ENCODE measurements around the gene HS1BP3.

The HS1BP3 gene

DNA sequence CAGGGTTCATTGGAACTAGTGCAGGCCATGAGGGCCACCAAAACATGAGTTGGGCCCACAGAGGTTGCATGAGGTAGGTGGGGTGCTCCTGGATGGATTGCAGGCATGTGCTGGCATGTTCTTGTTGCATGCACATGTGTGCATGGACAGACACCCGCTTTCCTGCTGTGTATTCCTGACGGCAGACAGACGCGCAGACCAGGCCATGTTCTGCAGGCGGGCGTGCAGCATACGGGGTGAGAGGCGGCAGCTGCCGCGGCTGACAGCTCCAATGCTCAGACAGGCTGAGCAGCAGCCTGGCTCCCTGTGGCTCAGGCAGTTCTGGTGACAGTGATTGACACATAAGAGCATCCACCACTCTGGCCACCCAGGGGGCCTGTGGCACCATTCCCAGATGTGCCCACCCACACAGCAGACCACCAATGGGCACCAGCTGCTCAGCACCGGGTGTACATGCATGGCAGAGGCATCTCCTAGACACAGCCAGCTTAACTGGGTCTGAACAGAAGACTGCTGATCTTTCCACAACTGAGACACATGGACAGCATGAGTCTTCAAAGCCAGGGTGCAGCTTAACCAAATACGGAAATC, 21.2 kb downstream of the HS1BP3 start:
- no peak for DNase-seq (ENCODE audit: low read depth)

DNA sequence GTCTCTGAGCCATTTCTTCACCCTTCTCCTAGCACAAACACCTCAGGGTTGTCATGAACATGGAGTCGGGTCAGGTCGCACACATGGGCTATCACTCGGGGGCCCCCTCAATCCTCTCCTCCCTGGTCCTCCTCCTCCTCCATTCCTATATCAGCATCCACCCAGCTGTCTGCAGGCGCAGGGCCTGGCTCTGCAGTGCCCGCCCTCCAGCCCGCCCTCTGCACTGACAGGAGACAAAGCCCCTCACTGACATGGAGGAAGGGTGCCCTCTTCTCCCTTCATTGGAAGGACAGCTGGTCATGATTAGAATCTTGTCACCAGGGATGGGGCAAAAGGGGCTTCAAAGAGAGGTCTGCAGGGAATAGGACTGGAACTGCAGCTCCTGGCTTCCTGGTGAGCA, 21.7 kb downstream of the HS1BP3 start:
- no peak for DNase-seq (ENCODE audit: low read depth)

DNA sequence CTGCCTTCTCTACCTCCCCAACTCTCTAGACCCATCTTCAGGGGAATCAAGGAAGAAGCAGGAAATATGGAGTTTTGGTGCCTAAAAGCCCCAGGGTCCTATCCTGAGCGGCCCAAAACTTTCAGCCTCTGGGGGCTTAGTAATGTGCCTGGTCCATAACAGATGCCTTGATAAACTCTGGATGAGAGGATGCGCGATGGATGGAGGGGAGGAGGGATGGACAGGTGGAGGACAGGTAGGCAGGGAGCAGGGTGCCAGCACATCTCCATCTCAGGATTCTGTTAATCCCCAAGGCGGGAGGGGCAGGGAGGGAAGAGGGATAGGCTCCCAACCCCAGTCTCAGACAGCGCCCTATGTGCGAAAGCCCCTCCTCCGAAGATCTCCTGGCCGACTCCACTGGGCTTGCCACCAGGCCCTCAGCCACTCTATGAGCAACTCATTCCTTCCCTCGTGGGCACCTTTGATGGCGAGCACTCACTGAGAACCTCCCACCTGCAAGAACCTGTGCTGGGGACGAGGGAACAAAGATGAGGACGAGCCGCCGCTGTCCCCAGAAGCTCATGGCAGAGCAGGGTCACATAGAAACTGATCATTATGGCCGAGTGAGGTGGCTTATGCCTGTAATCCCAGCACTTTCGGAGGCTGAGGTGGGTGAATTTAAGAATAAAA, 23.1 kb downstream of the HS1BP3 start:
- no peak for DNase-seq (ENCODE audit: low read depth)

DNA sequence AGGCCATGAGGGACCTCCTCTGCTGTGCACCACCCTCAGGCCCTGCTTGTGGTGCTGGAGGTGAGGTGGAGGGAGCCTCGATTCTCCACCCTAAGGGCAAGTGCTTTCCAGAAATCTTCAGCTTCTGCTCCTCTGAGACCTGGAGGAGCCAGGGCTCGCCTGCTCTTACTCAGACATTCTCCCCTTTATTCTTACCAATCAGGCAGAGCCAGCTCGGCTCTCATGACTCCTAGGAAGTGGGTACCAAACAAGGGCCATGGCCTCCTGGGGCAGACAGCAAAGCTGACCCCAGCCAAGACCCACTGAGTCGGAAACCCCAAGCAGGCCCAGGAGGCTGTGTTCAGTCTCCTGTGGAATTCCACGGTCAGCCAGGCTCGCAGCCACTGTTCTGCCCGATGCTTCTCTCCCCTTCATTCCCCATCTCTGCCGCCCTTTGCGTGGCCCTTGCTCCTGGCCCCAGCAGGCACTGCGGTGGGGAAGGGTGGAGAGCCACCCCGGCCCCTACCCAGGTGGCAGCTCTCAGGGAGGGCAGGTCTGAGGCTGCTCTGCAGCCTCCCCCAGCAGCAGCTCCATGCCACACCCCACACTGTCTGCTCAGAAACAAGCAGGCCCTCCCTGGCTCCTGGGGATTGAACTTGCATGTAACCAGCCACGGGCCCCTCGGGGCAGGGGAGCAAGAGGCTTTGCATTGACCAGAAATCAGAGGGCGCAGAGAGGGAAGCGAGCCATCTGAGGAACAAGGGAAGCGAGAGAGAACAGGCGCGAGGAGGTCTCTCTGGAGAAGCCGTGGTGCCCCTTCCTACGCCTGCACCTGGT, 24.0 kb downstream of the HS1BP3 start:
- no peak for DNase-seq (ENCODE audit: low read depth)

DNA sequence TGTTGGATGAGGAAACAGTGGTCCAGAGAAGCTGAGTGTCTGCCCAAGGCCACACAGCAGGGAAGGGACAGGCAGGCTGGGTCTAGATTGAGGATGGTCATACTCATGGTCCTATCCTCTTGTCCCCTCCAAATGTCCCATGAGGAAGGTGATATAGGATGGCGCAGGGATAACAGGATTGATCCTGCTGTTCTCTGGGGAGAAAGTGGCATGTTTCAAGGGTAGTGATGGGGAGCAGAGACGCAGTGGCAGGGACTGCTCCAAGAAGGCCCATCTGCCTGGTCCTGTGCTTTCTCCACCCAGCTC, 24.6 kb downstream of the HS1BP3 start:
- no peak for DNase-seq (ENCODE audit: low read depth)

DNA sequence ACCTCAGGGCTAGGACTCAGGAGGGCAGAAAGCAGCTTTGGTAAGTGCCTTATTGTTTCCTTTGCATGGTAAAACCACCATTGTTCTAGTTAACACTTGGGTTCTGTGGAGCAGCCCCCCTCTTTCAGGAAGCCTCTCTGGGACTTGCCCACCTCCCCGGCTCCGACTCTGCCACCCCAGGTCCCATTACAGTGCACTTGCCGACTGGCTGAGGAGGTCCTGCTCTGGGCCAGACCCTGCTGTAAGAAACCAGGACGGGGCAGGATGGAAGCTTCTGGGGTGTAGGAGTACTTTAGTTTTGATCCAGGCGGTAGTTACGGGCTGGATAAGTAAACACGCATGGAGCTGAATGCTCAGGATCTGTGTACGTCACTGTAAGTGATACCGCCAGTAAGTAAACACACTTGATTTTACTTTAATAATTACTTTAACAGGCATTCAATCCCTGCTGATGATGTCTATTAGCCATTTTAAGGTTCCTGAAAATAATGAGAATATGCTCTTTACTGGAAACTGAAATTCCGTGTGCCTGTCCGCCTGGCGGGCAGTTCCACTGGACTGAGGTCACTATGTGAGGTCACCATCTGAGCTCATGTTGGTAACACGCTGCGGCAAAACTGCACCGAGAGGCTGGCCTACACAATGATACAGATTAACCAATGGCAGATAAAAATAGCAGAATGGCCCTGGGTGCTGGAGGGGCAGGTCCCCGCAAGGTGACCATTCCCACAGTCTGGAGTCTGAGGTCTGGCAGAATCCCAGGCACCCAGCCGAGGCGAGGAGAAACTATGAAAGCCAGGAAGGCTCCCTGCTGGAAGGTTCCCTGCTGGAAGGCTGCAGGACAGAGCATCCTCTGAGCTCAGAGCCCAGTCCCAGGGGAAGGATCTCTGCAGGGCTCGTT, 25.2 kb downstream of the HS1BP3 start:
- no peak for DNase-seq (ENCODE audit: low read depth)

DNA sequence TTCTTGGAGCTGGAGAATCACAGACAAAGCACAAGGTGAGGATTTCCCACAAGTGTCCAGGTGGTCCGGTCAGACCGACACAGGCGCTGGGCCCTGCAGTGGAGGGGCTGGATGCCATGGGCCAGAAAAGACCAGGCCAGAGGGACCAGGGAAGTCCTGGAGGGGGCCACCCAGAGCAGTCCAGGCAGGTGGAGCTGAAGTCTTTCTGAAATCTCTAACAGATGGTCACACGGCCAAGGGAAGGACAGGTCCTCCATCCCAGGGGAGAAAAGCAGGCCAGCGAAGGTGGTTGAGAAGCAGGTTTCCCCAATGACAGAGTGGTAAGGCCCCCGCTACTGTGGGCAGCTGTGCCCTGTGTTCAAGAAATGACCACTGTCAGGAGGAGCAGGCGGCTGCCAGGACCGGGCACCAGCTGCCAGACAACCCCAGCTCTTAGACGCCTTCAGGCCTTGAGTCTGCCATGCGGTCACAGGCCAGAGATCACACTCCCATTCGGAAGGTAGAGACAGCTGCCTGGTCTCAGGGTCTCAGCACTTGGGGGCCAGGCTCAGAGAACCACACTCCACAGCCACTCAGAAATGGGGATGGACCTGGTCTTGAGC, 25.9 kb downstream of the HS1BP3 start:
- DNase-seq (ENCODE audit: low read depth): no peak

DNA sequence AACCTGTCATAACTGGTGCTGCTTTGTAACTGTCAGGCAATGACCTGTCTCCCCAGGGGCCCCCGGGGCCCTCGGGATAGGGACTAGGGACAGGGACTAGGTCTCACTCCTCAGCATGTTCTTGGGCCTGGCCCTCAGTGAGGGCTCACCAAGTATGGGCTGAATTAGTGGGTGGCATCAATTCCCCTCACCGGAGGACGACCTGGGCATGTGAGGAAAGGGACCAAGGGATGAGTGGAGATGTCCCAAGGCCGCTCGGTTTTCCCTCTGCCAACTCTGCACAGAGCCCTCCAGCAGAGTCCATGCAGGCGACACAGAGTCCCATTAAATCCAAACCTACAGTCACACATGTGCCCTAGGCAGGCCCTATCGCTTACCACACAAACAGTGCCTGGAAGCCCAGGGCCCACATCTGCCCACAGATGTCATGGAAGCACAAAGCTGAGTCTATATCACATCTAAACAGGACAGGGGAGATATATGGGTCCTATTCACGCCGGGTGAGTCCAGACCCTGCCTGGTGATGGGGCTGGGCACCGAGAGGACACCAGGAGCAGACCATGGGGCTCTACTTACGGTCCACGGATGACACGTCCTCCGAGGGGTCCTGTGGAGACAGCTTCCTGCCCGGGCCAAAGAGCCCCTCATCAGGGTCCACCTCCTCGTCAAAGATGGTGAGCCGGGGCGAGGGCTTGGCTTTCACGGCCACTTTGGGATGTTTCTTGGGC, 26.6 kb downstream of the HS1BP3 start:
- DNase-seq (ENCODE audit: low read depth): no peak

DNA sequence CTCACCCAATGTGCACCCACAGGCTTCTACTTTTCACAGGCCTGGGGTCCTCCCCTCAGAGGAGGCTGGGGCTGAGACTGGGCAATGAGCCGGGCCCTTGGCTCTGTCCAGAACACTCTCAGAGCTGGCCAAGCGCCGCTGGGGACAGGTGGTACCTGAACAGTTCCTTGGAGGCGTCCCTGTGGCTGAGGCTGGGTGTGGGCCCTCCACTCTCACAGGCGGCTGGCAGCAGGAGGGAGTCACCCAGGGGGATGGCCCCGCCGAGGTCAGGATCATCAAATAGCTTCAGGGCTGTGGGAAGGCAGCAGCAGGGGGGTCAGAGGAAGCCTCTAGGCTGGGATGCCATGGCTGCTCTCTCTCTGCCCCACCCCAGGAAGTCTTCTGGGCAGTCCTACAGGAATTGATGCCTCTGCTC, 27.1 kb downstream of the HS1BP3 start:
- DNase-seq (ENCODE audit: low read depth): no peak

DNA sequence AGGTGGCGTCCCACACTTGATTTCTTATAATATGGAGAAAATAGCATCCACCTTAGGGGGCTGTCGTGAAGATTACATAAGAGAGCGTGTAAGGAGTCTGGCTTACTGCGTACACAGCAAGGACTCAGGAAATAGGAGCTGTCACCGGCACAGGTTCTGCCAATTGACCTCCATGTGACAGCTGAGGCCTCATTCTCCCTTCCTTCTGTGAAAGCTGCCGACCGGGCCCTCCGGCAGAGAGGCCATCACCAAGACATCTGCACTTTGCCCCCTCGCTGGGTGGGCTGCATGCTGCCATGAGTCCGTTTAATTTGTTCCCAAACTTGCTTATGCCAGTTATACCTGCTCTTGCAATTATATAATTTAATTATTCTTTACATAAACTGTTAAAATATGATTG, 27.7 kb downstream of the HS1BP3 start:
- DNase-seq (ENCODE audit: low read depth): no peak

DNA sequence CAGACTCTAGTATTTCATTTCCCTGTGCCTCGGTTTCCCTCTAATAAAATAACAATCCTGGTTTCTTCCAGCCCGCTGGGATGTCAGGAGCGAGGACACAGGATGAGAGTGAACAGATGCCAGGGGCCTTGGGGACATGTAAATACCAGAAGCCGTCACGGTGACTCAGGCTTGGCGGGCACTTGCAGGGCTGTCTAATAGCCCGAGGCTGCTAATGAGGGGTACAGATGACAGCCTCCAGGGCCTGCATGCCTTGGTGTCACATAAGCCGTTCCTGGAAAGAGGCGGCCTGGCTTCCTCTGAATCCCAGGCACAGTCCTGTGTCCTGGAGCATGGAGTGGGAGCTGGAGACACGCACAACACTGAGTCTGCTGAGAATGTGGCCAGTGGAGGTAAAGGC, 28.2 kb downstream of the HS1BP3 start:
- DNase-seq (ENCODE audit: low read depth): no peak

DNA sequence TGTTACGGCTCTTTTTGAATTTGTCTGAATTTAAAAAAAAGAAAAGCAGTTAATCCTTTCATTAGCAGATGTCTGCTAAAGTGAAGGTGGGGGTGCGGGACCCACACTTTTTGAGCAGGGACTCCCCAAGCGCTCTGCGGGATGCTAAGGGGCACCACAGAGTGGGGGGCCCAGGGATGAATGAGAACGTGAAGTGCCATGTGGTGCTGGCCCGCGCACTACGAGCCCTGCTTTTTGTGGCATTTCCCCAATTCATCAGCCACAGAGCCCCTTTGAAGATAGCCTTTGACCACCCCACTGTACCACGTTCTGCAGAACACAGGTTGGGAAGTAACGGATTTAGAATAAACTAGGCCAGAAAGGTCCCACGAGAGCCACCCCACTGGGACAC, 28.6 kb downstream of the HS1BP3 start:
- no peak for DNase-seq (ENCODE audit: low read depth)

DNA sequence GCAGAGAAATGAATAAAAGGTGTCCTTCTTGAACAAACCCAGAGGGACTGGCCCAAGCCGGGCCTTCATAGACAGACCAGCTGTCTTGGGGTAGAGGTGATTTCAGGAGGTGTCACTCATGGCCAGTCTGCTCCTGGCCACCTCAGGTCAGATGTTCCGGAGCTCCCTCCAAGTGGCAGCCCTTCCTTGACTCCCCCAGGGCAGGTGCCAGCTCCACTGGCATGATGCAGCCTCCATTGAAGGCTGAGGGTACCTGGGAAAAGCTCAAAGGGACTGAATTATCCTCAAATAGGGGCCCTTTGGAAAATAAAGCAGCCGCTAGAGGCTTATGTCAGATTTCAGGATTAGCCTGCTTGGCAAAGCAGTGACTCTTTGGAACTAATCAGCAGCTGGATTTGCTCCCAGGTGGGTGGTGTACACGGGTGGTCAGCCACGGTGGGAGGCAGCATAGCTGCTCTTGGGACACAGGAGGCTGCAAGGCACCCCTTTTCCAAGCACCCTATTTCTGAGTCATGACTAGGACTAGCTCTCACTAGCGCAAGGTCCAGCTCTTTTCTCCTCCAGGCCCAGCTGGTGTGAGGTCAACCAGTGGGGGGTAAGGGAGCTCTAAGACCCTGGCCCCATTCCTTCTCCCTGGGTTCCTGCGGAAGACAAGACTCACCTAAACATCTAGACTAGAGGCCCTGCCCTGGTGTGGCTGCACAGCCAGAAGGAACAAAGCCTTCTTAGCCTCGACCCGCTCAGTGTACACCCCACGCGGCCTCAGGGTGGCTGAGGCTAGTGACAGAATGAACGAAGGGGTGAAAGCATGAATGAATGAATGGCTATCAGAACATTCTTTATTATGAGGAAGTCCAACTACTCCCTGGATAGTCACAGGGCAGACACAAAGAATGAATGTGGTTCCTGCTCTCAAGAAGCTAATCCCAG, 29.3 kb downstream of the HS1BP3 start:
- no peak for DNase-seq (ENCODE audit: low read depth)

DNA sequence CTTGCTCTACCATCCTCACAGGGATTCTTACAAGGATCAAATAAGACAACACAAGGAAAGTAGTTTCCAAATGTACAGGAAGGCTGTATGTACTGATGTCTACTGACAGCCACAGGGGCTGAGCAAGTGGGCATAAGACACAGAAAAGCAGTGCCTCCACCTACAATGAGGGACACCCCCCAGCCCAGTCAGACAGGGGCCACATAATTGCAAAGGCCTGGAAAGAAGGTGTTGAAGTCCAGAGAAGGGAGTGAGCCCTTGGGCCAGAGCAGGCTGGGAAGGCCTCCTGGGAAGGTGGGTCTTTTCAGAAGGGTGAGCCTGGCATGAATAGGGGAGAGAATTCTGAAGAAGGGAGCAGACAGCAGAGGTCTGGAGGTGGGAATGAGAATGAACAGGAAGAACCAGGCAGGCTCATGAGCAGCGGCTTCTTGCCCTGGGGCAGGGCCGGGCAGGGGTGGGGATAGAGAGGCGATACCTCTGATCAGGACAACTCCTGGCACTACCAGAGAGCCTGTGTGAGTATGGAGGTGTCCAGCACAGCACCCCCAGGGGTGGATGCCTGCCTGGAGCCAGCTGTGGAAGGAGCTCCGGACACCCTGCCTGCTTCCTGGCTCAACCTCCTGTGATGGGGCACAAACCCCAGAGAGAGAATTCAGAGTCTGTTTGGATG, 30.1 kb downstream of the HS1BP3 start:
- DNase-seq (ENCODE audit: low read depth): no peak

DNA sequence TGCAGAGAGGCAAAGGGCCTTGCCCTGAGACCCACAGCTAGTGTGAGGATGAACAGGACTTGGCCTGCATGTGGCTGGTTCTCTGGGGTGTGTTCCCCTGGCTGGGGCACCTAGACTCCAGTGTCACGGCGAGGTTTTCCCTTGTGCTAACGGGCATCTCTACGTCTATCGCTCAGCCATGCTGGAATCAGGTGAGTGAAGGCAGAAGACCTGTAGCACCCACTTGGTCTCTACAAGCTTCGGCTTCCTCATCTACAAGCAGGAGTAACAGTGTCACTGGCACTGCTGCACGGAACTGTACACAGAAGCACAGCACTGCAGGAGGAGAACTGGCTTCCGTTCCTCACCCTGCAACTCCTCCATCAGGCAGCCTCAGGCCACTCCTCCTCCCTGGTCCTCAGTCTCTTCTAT, 30.6 kb downstream of the HS1BP3 start:
- no peak for DNase-seq (ENCODE audit: low read depth)

DNA sequence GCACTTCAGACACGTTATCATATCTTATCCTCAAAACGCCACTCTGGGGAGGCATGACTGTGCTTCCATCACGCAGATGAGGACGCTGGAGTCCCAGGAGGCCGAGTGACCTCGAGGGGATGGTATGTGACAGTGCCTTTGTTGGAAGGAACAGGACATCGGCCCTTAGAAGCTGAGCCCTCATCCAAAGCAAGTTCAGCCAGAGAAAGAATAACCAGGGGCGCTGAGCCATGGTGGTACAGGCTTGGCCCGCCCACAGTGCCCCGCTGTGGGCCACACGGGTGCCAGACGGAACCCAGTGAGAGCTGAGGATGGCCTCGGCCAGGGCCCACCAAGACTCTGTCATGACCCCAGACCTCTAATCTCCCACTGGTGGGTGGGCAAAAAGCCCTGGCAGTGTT, 31.3 kb downstream of the HS1BP3 start:
- DNase-seq (ENCODE audit: low read depth): no peak

DNA sequence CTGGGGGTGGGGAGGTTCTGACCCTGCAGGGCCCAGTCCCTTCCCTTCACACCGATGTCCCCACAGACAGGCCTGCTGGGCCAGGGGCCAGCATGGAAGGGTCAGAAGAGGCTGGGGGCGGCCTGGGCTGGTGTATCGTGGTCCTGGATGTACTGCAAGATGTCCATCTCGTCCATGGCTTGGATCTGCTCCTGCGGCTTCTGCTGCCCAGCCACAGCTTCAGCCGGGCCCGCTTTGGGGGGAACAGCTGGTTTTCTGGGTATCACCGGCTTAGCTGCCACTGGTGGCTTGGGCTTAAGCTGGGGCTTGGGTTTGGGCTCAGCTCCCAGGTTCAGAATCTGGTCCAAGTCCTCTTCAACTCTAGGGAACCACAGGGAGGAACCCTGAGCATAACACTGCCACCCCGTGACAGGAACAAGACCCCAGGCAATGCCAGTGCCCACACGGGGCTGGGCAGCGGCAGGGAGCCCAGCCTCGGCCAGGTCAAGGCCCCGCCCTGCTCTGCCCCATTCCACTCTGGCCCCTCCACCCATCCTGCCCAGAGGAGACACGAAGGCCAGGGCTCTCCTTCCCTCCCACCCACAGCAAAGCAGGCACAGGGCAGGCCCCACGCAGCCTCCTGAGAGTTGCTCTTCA, 31.9 kb downstream of the HS1BP3 start:
- no peak for DNase-seq (ENCODE audit: low read depth)

DNA sequence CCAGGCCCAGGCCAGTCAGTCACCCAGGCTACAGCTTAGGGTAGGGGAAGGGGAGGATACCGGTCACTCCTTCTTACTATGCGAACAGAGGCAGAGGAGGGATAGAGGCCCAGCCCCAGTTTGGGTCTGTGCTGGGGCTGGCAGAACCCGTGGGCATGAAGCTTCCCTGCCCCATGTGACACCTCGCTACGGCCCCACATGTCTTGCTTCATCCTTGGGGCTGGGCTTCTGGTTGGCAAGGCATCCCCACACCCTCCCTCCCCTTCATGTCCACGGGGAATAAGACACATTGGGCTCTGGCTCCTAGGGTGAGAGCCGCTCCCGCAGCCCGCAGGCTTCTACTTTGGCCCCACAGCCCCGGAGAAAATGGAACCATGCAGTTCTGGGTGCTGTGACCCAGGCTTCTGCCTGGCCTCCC, 32.4 kb downstream of the HS1BP3 start:
- peak; percentile 84 for DNase-seq (ENCODE audit: low read depth)

DNA sequence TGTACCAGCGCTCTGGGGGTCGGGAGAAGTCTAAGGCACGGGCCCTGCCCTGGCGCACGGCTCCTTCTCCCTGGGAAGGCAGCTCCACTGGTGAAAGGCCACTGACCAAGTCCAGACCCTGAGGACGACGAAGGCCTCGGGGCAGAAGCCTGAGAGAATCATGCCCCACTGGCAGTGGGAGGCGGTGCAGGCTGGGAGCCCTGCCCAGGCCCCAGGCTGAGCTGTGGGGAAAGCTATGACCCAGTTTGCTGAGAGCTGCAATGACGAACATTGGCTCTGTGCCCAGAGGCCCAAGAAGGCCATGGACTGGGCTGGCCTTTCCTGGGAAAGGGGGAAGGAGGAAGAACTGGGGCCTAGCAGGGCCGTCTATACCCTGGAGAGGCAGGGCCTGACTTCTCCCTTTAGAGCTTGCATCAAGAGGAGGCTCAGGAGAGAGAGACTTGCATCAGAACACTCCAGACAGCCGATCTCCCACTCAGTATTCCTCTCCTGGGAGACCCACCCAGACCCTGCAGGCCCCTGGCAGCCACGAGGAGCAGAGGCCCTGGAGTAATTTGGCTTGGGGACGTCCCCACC, 32.9 kb downstream of the HS1BP3 start:
- DNase-seq (ENCODE audit: low read depth): peak; percentile 100

Data from amniotic epithelial cell (primary cell).